ENCODE data around the gene ZYX.

DNA sequence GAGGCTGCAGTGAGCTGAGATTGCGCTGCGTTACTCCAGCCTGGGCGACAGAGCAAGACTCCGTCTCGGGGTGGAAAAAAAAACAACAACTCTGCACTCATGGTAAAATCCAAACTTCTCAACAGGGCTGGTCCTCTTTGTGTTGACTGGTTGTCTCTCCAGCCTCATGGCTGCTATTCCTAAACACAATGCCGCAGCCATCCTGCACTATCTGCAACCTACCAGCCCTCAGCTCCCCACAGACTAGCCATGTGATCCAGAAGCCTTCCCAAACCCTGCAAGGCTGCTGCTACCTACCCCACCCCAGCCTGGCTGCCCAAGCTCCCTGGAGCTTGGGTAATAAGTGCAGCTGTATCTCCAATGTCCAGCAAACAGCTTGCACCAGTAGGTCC, 11.7 kb downstream of the ZYX start:
- TF ChIP-seq, protein P1, sequence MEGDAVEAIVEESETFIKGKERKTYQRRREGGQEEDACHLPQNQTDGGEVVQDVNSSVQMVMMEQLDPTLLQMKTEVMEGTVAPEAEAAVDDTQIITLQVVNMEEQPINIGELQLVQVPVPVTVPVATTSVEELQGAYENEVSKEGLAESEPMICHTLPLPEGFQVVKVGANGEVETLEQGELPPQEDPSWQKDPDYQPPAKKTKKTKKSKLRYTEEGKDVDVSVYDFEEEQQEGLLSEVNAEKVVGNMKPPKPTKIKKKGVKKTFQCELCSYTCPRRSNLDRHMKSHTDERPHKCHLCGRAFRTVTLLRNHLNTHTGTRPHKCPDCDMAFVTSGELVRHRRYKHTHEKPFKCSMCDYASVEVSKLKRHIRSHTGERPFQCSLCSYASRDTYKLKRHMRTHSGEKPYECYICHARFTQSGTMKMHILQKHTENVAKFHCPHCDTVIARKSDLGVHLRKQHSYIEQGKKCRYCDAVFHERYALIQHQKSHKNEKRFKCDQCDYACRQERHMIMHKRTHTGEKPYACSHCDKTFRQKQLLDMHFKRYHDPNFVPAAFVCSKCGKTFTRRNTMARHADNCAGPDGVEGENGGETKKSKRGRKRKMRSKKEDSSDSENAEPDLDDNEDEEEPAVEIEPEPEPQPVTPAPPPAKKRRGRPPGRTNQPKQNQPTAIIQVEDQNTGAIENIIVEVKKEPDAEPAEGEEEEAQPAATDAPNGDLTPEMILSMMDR (IDR thresholded peaks at IDR 0.05), result no peak
- no peak for TF ChIP-seq POLR2A (IDR thresholded peaks at IDR 0.05)
- no peak for TF ChIP-seq POLR2AphosphoS5 (IDR thresholded peaks at IDR 0.05; ENCODE audit: insufficient read depth in 1 of 2, low read depth in 1 of 2)

Measured in vagina (tissue), 2 donors.